Measurements from ENCODE around the gene CSGALNACT2. TPM values are rescaled to one million over a fixed set of nuclear protein-coding genes. Genes with fewer than 3 reads are reported as not detected.
"Not testable (repeated sequence)": the region's sequence is repeated elsewhere in the genome, so short reads cannot be mapped to it uniquely, and the experiment has no call there.

The CSGALNACT2 gene
- total RNA-seq, 4 donors from 2014 or later = 29.1 to 43.3 (median 34.7) TPM

- DNase-seq (ENCODE audit: low spot score in 2 of 2) = no peak
- H3K4me1 ChIP-seq = no peaks in the 10 kb centered on the region
- H3K27ac ChIP-seq = no peak overlapping the region
- H3K36me3 ChIP-seq = no peaks in the 10 kb centered on the region
- H3K4me3 ChIP-seq = no peak overlapping the region
- WGBS, 2 donors = 48 to 68% methylated on average over 3 of the region's 3 CpGs
- H3K27me3 ChIP-seq = peaks cover 0 to 2% of the 10 kb centered on the region in 2 donors
- TF ChIP-seq CTCF (IDR thresholded peaks at IDR 0.05) (no peak), EP300 (IDR thresholded peaks at IDR 0.05) (no peak), POLR2A (IDR thresholded peaks at IDR 0.05) (no peak)
- H3K9me3 ChIP-seq = no peaks in the 10 kb centered on the region
Measured at GRCh38 chr10:43091846-43092245, 46.4 kb upstream of the CSGALNACT2 start.

DNA sequence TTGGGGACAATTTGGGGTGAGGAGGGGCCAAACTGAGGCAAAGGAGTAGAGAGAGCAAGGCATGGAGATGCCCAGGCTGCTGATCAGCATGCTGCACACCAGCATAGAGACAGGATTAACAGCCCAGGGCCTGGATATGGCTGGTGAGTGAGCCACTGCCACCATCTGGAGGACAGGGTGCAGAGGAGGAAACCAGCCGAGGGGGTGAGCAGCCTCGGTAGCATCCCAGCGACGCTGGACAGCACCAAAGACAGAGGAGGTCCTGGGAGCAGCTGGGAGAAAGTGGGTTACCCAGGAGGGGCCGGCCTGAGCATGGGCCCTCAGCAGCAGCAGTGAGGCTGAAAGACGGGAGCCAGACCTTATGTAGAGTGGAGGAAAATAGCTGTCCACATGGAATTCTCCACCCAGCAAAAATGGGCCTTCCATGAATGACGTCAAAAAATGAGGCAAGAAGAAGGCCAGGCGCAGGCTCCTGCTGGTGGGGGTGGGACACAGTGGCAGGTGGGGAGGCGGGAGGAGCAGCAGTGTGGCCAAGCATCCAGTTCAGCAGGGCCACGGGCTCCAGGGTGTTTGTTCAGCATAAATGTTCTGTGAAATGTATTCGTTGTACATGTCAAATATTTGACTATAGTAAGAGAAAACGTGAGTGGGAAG, 44.7 kb upstream of the CSGALNACT2 start:
- Histone ChIP-seq H3K27me3 (peaks cover 0 to 2% of the 10 kb centered on the region in 2 donors), H3K36me3 (no peaks in the 10 kb centered on the region), H3K4me3 (no peak overlapping the region), H3K27ac (no peak overlapping the region), H3K9me3 (no peaks in the 10 kb centered on the region), H3K4me1 (no peaks in the 10 kb centered on the region)
- TF ChIP-seq POLR2A (IDR thresholded peaks at IDR 0.05) = no peak
- no peak for TF ChIP-seq CTCF (IDR thresholded peaks at IDR 0.05)
- no peak for TF ChIP-seq EP300 (IDR thresholded peaks at IDR 0.05)
- DNase-seq (ENCODE audit: low spot score in 2 of 2) = no peak
- WGBS, 2 donors = 30 to 41% methylated on average over 8 to 12 of the region's 12 CpGs

- Histone ChIP-seq H3K27me3 (peaks cover 0 to 2% of the 10 kb centered on the region in 2 donors), H3K9me3 (no peaks in the 10 kb centered on the region)
- WGBS, 2 donors = 48 to 67% methylated on average over 9 of the region's 9 CpGs
Measured at GRCh38 chr10:43094085-43094484, 44.2 kb upstream of the CSGALNACT2 start.

DNA sequence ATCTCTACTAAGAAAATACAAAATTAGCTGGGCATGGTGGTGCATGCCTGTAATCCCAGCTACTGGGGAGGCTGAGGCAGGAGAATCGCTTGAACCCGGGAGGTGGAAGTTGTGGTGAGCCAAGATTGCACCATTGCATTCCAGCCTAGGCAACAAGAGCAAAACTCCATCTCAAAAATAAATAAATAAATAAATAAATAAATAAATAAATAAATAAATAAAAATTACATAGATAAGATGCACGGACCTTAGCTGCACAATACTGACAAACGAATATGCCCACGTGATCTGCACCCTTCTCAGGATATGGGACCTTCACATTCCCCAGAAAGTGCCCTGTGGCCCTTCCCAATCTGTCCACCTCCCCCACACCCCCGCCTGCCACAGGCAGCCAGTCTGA, 38.9 kb upstream of the CSGALNACT2 start:
- not testable (repeated sequence) for DNase-seq (ENCODE audit: low spot score in 2 of 2); H3K9me3 ChIP-seq; H3K36me3 ChIP-seq; H3K27ac ChIP-seq; H3K4me1 ChIP-seq; H3K4me3 ChIP-seq
- peaks cover 0 to 13% of the 10 kb centered on the region in 2 donors for H3K27me3 ChIP-seq
- WGBS, 2 donors = 90 to 93% methylated on average over 6 of the region's 6 CpGs

More at GRCh38 chr10:43094085-43094484, 44.2 kb upstream of the CSGALNACT2 start:
- no peak for TF ChIP-seq EP300 (IDR thresholded peaks at IDR 0.05)
- no peak overlapping the region for H3K4me3 ChIP-seq
- no peak for DNase-seq (ENCODE audit: low spot score in 2 of 2)
- H3K4me1 ChIP-seq = no peaks in the 10 kb centered on the region
- H3K36me3 ChIP-seq = no peaks in the 10 kb centered on the region
- H3K27ac ChIP-seq = no peak overlapping the region

DNA sequence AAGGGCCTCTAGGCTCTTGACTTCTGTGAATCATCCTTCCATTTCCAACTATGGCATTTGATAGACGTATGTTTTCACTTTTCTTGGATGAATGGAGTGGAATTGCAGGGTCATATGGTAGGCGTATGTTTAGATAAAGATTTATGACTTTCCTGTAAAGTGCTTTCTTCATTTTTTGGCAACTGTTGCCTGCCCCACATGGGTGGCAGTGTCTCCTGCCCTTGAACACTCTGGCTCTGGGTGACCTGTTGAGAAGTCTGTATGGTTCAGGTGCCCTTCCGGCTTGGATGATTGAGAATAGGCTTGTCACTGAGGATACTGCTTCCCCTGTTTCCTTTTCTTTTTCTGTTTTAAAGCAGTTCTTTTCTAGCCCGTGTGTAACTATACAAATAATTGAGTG, 38.3 kb upstream of the CSGALNACT2 start:
- WGBS, 2 donors = 53 to 64% methylated on average over 4 of the region's 4 CpGs

More for the DNA sequence above, 38.3 kb upstream of the CSGALNACT2 start:
- peaks cover 0 to 17% of the 10 kb centered on the region in 2 donors for H3K27me3 ChIP-seq
- no peaks in the 10 kb centered on the region for H3K36me3 ChIP-seq
- no peak for DNase-seq (ENCODE audit: low spot score in 2 of 2)
- no peaks in the 10 kb centered on the region for H3K9me3 ChIP-seq
- H3K4me3 ChIP-seq = no peak overlapping the region
- peaks cover 0 to 6% (median 5%) of the 10 kb centered on the region in 4 donors for H3K4me1 ChIP-seq
- no peak overlapping the region for H3K27ac ChIP-seq
- TF ChIP-seq CTCF (IDR thresholded peaks at IDR 0.05) (no peak), EP300 (IDR thresholded peaks at IDR 0.05) (no peak), POLR2A (IDR thresholded peaks at IDR 0.05) (no peak)
